Effector memory CD8-positive, alpha-beta T cell (primary cell): Measurements from ENCODE around the gene ZBTB9.
"Not testable (repeated sequence)": the region's sequence is repeated elsewhere in the genome, so short reads cannot be mapped to it uniquely, and the experiment has no call there.

Experiments
- ATAC-seq: fragments of 150-1000 bp; cut with Tn5 transposase; replicated peaks from 2 replicates; pipeline ENCODE4 v1.10.0; 2021; ENCODE audit warnings: mild to moderate bottlenecking, moderate library complexity
- DNase-seq, 3 experiments: peaks; one replicate each; pipeline ENCODE4 v3.0.0; 2021
- H3K27ac Mint-ChIP-seq, 2 donors: one replicate each; pipeline ENCODE4 v1.8.0; 2022; ENCODE audit warnings: mild to moderate bottlenecking in 2 of 2, mixed read lengths in 2 of 2, moderate library complexity in 2 of 2
- H3K27me3 Mint-ChIP-seq, 2 donors: one replicate each; pipeline ENCODE4 v1.8.0; 2022; ENCODE audit warnings: mixed read lengths in 2 of 2
- H3K36me3 Mint-ChIP-seq: one replicate; pipeline ENCODE4 v1.8.0; 2022; ENCODE audit warnings: mild to moderate bottlenecking, moderate library complexity, mixed read lengths; ENCODE audit not compliant: insufficient read depth
- H3K4me1 Mint-ChIP-seq, 2 donors: one replicate each; pipeline ENCODE4 v1.8.0; 2022; ENCODE audit warnings: low read depth in 2 of 2, mixed read lengths in 2 of 2
- H3K4me3 Mint-ChIP-seq, 2 donors: one replicate each; pipeline ENCODE4 v1.8.0; 2022; ENCODE audit warnings: mild to moderate bottlenecking in 2 of 2, mixed read lengths in 2 of 2, moderate library complexity in 2 of 2
- H3K9me3 Mint-ChIP-seq, 2 donors: one replicate each; pipeline ENCODE4 v1.8.0; 2022; ENCODE audit warnings: mixed read lengths in 2 of 2

ZBTB9 gene

DNA sequence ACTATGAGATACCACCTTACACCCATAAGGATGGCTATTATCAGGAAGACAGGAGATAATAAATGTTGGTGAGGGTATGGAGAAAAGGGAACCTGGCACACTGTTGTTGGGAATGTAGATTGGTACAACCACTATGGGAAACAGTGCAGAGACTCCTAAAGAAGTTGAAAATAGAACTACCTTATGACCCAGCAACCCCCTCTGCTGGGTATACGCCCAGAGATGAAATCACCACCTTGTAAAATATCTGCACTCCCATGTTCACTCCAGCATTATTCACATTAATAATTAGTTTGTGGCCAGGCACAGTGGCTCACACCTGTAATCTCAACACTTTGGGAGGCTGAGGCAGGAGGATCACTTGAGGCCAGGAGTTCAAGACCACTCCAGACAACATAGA lies 26.8 kb downstream of the ZBTB9 start:
- no peak for DNase-seq
- peaks cover 0 to 14% of the 10 kb centered on the region in 2 donors for H3K27me3 Mint-ChIP-seq
- ATAC-seq: no peak

GRCh38 chr6:33482620-33483019 lies 28.2 kb downstream of the ZBTB9 start:
- H3K27ac Mint-ChIP-seq, H3K9me3 Mint-ChIP-seq, DNase-seq, H3K4me1 Mint-ChIP-seq, H3K4me3 Mint-ChIP-seq, ATAC-seq, H3K36me3 Mint-ChIP-seq: not testable (repeated sequence)
- peaks cover 1 to 17% of the 10 kb centered on the region in 2 donors for H3K27me3 Mint-ChIP-seq

More for the DNA sequence above, 26.8 kb downstream of the ZBTB9 start:
- no peaks in the 10 kb centered on the region for H3K9me3 Mint-ChIP-seq
- peaks cover 0 to 3% of the 10 kb centered on the region in 2 donors for H3K4me1 Mint-ChIP-seq
- H3K36me3 Mint-ChIP-seq: peaks cover 3% of the 10 kb centered on the region
- H3K27ac Mint-ChIP-seq: no peak overlapping the region
- no peak overlapping the region for H3K4me3 Mint-ChIP-seq

DNA sequence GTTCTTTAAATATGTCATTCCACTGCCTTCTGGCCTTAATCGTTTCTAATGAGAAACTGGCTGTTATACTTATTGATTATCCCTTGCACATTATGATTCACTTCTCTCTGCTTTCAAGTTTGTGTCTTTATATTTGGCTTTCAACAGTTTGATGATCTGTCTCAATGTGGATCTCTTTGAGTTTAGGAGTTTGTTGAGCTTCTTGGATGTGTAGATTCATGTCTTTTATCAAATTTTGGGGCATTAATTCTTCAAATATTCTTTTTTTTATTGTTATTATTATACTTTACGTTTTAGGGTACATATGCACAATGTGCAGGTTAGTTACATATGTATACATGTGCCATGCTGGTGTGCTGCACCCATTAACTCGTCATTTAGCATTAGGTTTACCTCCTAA lies 29.3 kb downstream of the ZBTB9 start:
- no peaks in the 10 kb centered on the region for H3K9me3 Mint-ChIP-seq
- no peak overlapping the region for H3K27ac Mint-ChIP-seq
- peaks cover 0 to 3% of the 10 kb centered on the region in 2 donors for H3K4me1 Mint-ChIP-seq

DNA sequence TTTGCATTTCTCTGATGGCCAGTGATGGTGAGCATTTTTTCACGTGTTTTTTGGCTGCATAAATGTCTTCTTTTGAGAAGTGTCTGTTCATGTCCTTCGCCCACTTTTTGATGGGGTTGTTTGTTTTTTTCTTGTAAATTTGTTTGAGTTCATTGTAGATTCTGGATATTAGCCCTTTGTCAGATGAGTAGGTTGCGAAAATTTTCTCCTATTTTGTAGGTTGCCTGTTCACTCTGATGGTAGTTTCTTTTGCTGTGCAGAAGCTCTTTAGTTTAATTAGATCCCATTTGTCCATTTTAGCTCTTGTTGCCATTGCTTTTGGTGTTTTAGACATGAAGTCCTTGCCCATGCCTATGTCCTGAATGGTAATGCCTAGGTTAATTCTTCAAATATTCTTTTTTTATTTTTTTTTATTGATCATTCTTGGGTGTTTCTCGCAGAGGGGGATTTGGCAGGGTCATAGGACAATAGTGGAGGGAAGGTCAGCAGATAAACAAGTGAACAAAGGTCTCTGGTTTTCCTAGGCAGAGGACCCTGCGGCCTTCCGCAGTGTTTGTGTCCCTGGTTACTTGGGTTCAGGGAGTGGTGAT lies 30.4 kb downstream of the ZBTB9 start:
- H3K4me1 Mint-ChIP-seq, ATAC-seq, H3K27ac Mint-ChIP-seq, DNase-seq, H3K9me3 Mint-ChIP-seq, H3K36me3 Mint-ChIP-seq, H3K4me3 Mint-ChIP-seq: not testable (repeated sequence)
- peaks cover 16 to 29% of the 10 kb centered on the region in 2 donors for H3K27me3 Mint-ChIP-seq

More for the DNA sequence above, 29.3 kb downstream of the ZBTB9 start:
- Mint-ChIP-seq H3K36me3 (no peaks in the 10 kb centered on the region), H3K4me3 (no peak overlapping the region), H3K27me3 (peaks cover 10 to 26% of the 10 kb centered on the region in 2 donors)
- DNase-seq (no peak), ATAC-seq (no peak)

- H3K9me3 Mint-ChIP-seq, H3K4me1 Mint-ChIP-seq, DNase-seq, H3K27ac Mint-ChIP-seq, H3K36me3 Mint-ChIP-seq, H3K4me3 Mint-ChIP-seq, ATAC-seq: not testable (repeated sequence)
- peaks cover 16 to 30% of the 10 kb centered on the region in 2 donors for H3K27me3 Mint-ChIP-seq
Measured at GRCh38 chr6:33485680-33486079, 31.3 kb downstream of the ZBTB9 start.

GRCh38 chr6:33488339-33488738 lies 34.0 kb downstream of the ZBTB9 start:
- Mint-ChIP-seq H3K27me3 (peaks cover 16 to 27% of the 10 kb centered on the region in 2 donors), H3K36me3 (no peaks in the 10 kb centered on the region), H3K9me3 (no peaks in the 10 kb centered on the region), H3K4me1 (no peaks in the 10 kb centered on the region), H3K27ac (no peak overlapping the region), H3K4me3 (no peak overlapping the region)
- no peak for DNase-seq
- no peak for ATAC-seq

DNA sequence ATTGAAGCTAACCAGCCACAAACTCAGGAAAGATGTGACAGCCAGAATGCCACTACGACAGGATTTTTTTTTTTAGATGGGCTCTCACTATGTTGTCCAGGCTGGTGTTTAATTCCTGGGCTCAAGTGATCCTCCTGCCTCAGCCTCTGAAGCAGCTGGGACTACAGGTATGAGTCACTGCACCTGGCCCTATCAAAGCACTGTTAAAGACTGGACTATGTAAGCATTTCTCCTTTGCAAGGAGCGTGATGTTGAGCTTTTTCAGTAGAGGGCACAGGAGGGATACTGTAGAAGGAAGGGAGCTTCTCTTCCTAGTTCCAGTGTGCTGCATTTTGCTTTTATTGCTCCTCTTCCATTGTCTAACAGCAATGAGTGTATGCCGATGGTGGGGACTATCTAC lies 35.8 kb downstream of the ZBTB9 start:
- Mint-ChIP-seq H3K27ac (no peak overlapping the region), H3K4me3 (no peak overlapping the region), H3K4me1 (no peaks in the 10 kb centered on the region), H3K9me3 (no peaks in the 10 kb centered on the region), H3K27me3 (peaks cover 16 to 27% of the 10 kb centered on the region in 2 donors), H3K36me3 (no peaks in the 10 kb centered on the region)
- ATAC-seq: no peak
- DNase-seq: no peak

DNA sequence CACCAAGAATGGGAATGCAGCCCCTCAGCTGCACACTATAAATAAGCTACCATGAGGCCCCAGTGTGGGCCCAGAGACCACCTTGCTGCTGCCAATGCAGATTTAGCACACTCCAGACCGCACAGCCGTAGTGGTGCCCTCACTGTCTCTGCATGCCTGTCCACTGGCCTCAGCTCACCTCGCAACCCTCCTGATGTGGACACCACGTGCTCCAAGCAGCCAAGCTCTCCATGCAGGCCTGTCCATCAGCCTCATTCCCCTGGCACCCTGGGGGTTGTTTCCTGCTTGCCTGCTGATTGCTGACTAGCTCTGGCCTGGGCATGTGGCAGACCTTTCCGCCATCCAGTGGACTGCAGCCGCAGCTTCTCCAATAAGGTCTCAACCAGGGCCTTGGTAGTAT lies 36.2 kb downstream of the ZBTB9 start:
- DNase-seq: no peak
- ATAC-seq: no peak
- Mint-ChIP-seq H3K27ac (no peak overlapping the region), H3K4me1 (no peaks in the 10 kb centered on the region), H3K27me3 (peaks cover 16 to 27% of the 10 kb centered on the region in 2 donors), H3K9me3 (no peaks in the 10 kb centered on the region), H3K36me3 (no peaks in the 10 kb centered on the region), H3K4me3 (no peak overlapping the region)

DNA sequence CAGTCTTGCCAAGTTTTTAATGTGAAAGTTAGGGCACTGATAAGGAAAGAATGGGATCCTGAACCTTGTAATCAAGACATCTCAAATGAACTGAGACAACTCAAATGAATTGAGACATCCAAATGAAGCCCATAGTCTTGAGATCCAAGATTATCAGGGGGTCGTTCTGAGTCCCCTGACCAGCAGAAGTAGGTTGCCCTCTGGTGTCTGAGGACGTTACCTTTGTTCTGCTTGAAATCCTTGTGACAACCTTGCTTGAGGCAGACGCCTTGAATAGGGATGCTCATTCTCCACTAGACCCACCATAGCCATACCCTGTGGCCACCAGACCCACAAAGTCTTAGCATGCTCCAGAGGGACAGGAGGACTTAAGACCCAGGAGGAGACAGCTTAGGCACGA lies 37.7 kb downstream of the ZBTB9 start:
- no peaks in the 10 kb centered on the region for H3K9me3 Mint-ChIP-seq

GRCh38 chr6:33497157-33497556 lies 42.8 kb downstream of the ZBTB9 start:
- Mint-ChIP-seq H3K27ac (no peak overlapping the region), H3K27me3 (no peaks in the 10 kb centered on the region), H3K4me3 (no peak overlapping the region), H3K9me3 (no peaks in the 10 kb centered on the region), H3K36me3 (no peaks in the 10 kb centered on the region), H3K4me1 (no peaks in the 10 kb centered on the region)
- DNase-seq (no peak), ATAC-seq (no peak)

More for the DNA sequence above, 37.7 kb downstream of the ZBTB9 start:
- Mint-ChIP-seq H3K27ac (no peak overlapping the region), H3K27me3 (peaks cover 16 to 27% of the 10 kb centered on the region in 2 donors), H3K4me3 (no peak overlapping the region), H3K4me1 (no peaks in the 10 kb centered on the region), H3K36me3 (no peaks in the 10 kb centered on the region)
- no peak for DNase-seq
- no peak for ATAC-seq

GRCh38 chr6:33502486-33502885 lies 48.1 kb downstream of the ZBTB9 start:
- no peaks in the 10 kb centered on the region for H3K36me3 Mint-ChIP-seq
- no peaks in the 10 kb centered on the region for H3K9me3 Mint-ChIP-seq
- H3K27me3 Mint-ChIP-seq: no peaks in the 10 kb centered on the region
- no peak overlapping the region for H3K4me3 Mint-ChIP-seq
- DNase-seq (no peak), ATAC-seq (no peak)
- H3K4me1 Mint-ChIP-seq: no peaks in the 10 kb centered on the region
- no peak overlapping the region for H3K27ac Mint-ChIP-seq

- DNase-seq (no peak), ATAC-seq (no peak)
- H3K4me1 Mint-ChIP-seq: peaks cover 0 to 1% of the 10 kb centered on the region in 2 donors
- peaks cover 6 to 8% of the 10 kb centered on the region in 2 donors for H3K27me3 Mint-ChIP-seq
- no peaks in the 10 kb centered on the region for H3K9me3 Mint-ChIP-seq
- H3K36me3 Mint-ChIP-seq: no peaks in the 10 kb centered on the region
- H3K27ac Mint-ChIP-seq: no peak overlapping the region
- H3K4me3 Mint-ChIP-seq: no peak overlapping the region
Measured at GRCh38 chr6:33504486-33504885, 50.1 kb downstream of the ZBTB9 start.

- DNase-seq (no peak), ATAC-seq (no peak)
- H3K27me3 Mint-ChIP-seq: peaks cover 10% of the 10 kb centered on the region in 2 donors
- H3K4me1 Mint-ChIP-seq: peaks cover 0 to 1% of the 10 kb centered on the region in 2 donors
- H3K4me3 Mint-ChIP-seq: no peak overlapping the region
- no peaks in the 10 kb centered on the region for H3K9me3 Mint-ChIP-seq
- H3K27ac Mint-ChIP-seq: no peak overlapping the region
- no peaks in the 10 kb centered on the region for H3K36me3 Mint-ChIP-seq
Measured at GRCh38 chr6:33505548-33506370, 51.4 kb downstream of the ZBTB9 start.
